Osteoblast (primary cell): ENCODE measurements around the gene SLC43A3. TPM values are rescaled to one million over a fixed set of nuclear protein-coding genes. Genes with fewer than 3 reads are reported as not detected.

Source experiments
- DNase-seq: peaks from one replicate; pipeline ENCODE4 v3.0.0; 2011; ENCODE audit warnings: low spot score, mixed read lengths; ENCODE audit not compliant: insufficient read length; ENCODE audit errors: missing footprints
- H2AFZ ChIP-seq: 2 replicates; pipeline ENCODE4 v1.6.0; 2011; ENCODE audit warnings: mild to moderate bottlenecking, low read length
- H3K27ac ChIP-seq: 2 replicates; pipeline ENCODE4 v1.5.1; 2011; ENCODE audit warnings: mild to moderate bottlenecking, low read depth, low read length, moderate library complexity
- H3K27me3 ChIP-seq: 2 replicates; pipeline ENCODE4 v1.6.0; 2012; ENCODE audit warnings: mild to moderate bottlenecking, control low read depth, inconsistent platforms, low read length, moderate library complexity; ENCODE audit not compliant: insufficient read depth
- H3K36me3 ChIP-seq: 2 replicates; pipeline ENCODE4 v1.5.1; 2011; ENCODE audit warnings: mild to moderate bottlenecking, low read length, control low read depth, moderate library complexity; ENCODE audit not compliant: insufficient read depth
- H3K4me1 ChIP-seq: 2 replicates; pipeline ENCODE4 v1.5.1; 2011; ENCODE audit warnings: mild to moderate bottlenecking, low read length, control low read depth, moderate library complexity; ENCODE audit not compliant: insufficient read depth
- H3K4me2 ChIP-seq: 2 replicates; pipeline ENCODE4 v1.6.0; 2011; ENCODE audit warnings: mild to moderate bottlenecking, low read length; ENCODE audit not compliant: insufficient read depth
- H3K4me3 ChIP-seq: fragments of 200-600 bp; sonication (generic); 3 replicates; pipeline ENCODE4 v1.5.1; 2012; ENCODE audit warnings: mild to moderate bottlenecking, low read length, inconsistent platforms; ENCODE audit not compliant: insufficient read depth
- H3K79me2 ChIP-seq: 2 replicates; pipeline ENCODE4 v1.6.0; 2012; ENCODE audit warnings: mild to moderate bottlenecking, low read length, control low read depth, inconsistent platforms; ENCODE audit not compliant: insufficient read depth
- H3K9me3 ChIP-seq: 2 replicates; pipeline ENCODE4 v1.5.1; 2011; ENCODE audit warnings: low read depth, low read length, control low read depth
- H4K20me1 ChIP-seq: 2 replicates; pipeline ENCODE4 v1.6.0; 2012; ENCODE audit warnings: mild to moderate bottlenecking, low read length, control low read depth; ENCODE audit not compliant: insufficient read depth
- CTCF ChIP-seq: IDR thresholded peaks from 2 replicates; pipeline ENCODE4 v1.5.1; 2011; ENCODE audit warnings: mild to moderate bottlenecking, low read depth, low read length, moderate library complexity; ENCODE audit errors: extremely low read depth
- total RNA-seq: library from RNA; depleted of rRNA; stranded (reverse); fragments of >200 nt; gene quantifications from 2 replicates; pipeline ENCODE4 v1.2.3, GENCODE V29; 2012

The SLC43A3 gene
- total RNA-seq, 1 donor, result 51.4 TPM

GRCh38 chr11:57461841-57462489 lies 35.0 kb upstream of the SLC43A3 start:
- H3K79me2 ChIP-seq, result no peaks in the 10 kb centered on the region
- TF ChIP-seq CTCF, result no peak
- no peaks in the 10 kb centered on the region for H3K9me3 ChIP-seq
- DNase-seq, result peak; percentile 79
- H3K4me2 ChIP-seq, result no peak overlapping the region
- no peaks in the 10 kb centered on the region for H4K20me1 ChIP-seq
- no peaks in the 10 kb centered on the region for H3K36me3 ChIP-seq
- no peak overlapping the region for H2AFZ ChIP-seq
- peaks cover 8% of the 10 kb centered on the region for H3K4me1 ChIP-seq
- no peak overlapping the region for H3K4me3 ChIP-seq
- no peak overlapping the region for H3K27ac ChIP-seq
- H3K27me3 ChIP-seq, result peaks cover 45% of the 10 kb centered on the region

- no peak for TF ChIP-seq CTCF
- no peaks in the 10 kb centered on the region for H4K20me1 ChIP-seq
- H3K9me3 ChIP-seq, result no peaks in the 10 kb centered on the region
- H2AFZ ChIP-seq, result no peak overlapping the region
- peak; percentile 77 for DNase-seq
- peaks cover 8% of the 10 kb centered on the region for H3K4me1 ChIP-seq
- H3K36me3 ChIP-seq, result no peaks in the 10 kb centered on the region
- H3K4me3 ChIP-seq, result no peak overlapping the region
- peaks cover 45% of the 10 kb centered on the region for H3K27me3 ChIP-seq
- H3K4me2 ChIP-seq, result no peak overlapping the region
- H3K79me2 ChIP-seq, result no peaks in the 10 kb centered on the region
- H3K27ac ChIP-seq, result no peak overlapping the region
Observed at GRCh38 chr11:57460758-57461749, 34.1 kb upstream of the SLC43A3 start.

GRCh38 chr11:57460022-57460757 lies 33.3 kb upstream of the SLC43A3 start, which contains the start of gene RTN4RL2:
RTN4RL2 (plus strand) TSS chr11:57460528; CDS start chr11:57460866, 338 bp downstream.
- H4K20me1 ChIP-seq, result no peaks in the 10 kb centered on the region
- no peak for TF ChIP-seq CTCF
- no peak within 1 kb of the TSS for H3K27ac ChIP-seq
- peaks cover 8% of the 10 kb centered on the region for H3K4me1 ChIP-seq
- H3K79me2 ChIP-seq, result no peaks in the 10 kb centered on the region
- H2AFZ ChIP-seq, result no peak within 1 kb of the TSS
- H3K27me3 ChIP-seq, result peaks cover 45% of the 10 kb centered on the region
- H3K4me3 ChIP-seq, result peak within 1 kb of the TSS; percentile 60
- H3K36me3 ChIP-seq, result no peaks in the 10 kb centered on the region
- no peaks in the 10 kb centered on the region for H3K9me3 ChIP-seq
- H3K4me2 ChIP-seq, result peak within 1 kb of the TSS; percentile 77
- DNase-seq, result peak; percentile 96
